ENCODE measurements around the gene FHOD3. TPM values are rescaled to one million over a fixed set of nuclear protein-coding genes. Genes with fewer than 3 reads are reported as not detected.

The FHOD3 gene
- total and polyA plus RNA-seq, 4 donors: 0.57 to 1.3 (median 1.2) TPM; not detected in 1

DNA sequence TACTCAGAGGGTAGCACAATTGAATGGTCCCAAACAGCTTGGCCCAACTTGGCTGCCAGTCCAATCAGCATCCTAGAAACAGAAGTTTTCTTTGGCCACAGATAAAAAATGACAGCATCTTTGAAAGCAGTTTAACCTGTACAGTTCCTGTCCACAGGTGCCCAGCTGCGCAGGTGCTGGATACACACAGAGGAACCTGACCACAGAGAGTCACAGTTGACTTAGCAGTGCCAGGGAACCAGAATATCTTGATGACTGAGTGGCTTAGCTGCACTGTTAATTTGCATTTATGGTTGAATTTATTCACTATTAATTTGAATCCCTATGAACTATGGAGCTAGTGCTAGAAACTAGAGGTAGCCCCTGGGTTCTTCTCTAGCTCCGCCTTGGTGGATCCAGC lies 437.6 kb downstream of the FHOD3 start:
- H3K4me1 ChIP-seq (ENCODE audit: control insufficient read depth in 4 of 4, insufficient read depth in 4 of 4, low read length in 3 of 4): peaks cover 0 to 4% (median under 1%) of the 10 kb centered on the region in 4 donors
- no peak overlapping the region for H3K27ac ChIP-seq (ENCODE audit: low read depth in 1 of 2, low read length in 2 of 2)
- no peaks in the 10 kb centered on the region for H3K36me3 ChIP-seq (ENCODE audit: control insufficient read depth in 4 of 4, insufficient read depth in 3 of 4, low read depth in 1 of 4, low read length in 3 of 4)
- H3K9ac ChIP-seq (ENCODE audit: low read depth in 1 of 2, low read length in 2 of 2): no peak overlapping the region
- H3K9me3 ChIP-seq (ENCODE audit: control insufficient read depth in 4 of 4, low read length in 3 of 4): peaks cover 1 to 5% (median 5%) of the 10 kb centered on the region in 4 donors
- H3K4me3 ChIP-seq (ENCODE audit: low read depth in 1 of 3, low read length in 3 of 3): no peak overlapping the region
- DNase-seq (ENCODE audit: low spot score): no peak
- TF ChIP-seq EGR1 (IDR thresholded peaks at IDR 0.05; ENCODE audit: low read depth in 2 of 2): no peak
- no peak for TF ChIP-seq FOXA1 (IDR thresholded peaks at IDR 0.05)
- TF ChIP-seq RAD21 (IDR thresholded peaks at IDR 0.05): no peak
- TF ChIP-seq, protein P1, sequence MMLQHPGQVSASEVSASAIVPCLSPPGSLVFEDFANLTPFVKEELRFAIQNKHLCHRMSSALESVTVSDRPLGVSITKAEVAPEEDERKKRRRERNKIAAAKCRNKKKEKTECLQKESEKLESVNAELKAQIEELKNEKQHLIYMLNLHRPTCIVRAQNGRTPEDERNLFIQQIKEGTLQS (IDR thresholded peaks at IDR 0.05): no peak
- no peak for TF ChIP-seq HNF4G (IDR thresholded peaks at IDR 0.05)
- TF ChIP-seq, protein P2, sequence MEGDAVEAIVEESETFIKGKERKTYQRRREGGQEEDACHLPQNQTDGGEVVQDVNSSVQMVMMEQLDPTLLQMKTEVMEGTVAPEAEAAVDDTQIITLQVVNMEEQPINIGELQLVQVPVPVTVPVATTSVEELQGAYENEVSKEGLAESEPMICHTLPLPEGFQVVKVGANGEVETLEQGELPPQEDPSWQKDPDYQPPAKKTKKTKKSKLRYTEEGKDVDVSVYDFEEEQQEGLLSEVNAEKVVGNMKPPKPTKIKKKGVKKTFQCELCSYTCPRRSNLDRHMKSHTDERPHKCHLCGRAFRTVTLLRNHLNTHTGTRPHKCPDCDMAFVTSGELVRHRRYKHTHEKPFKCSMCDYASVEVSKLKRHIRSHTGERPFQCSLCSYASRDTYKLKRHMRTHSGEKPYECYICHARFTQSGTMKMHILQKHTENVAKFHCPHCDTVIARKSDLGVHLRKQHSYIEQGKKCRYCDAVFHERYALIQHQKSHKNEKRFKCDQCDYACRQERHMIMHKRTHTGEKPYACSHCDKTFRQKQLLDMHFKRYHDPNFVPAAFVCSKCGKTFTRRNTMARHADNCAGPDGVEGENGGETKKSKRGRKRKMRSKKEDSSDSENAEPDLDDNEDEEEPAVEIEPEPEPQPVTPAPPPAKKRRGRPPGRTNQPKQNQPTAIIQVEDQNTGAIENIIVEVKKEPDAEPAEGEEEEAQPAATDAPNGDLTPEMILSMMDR (IDR thresholded peaks at IDR 0.05; ENCODE audit: low read depth, low read length, missing input control): no peak
- TF ChIP-seq RXRA (IDR thresholded peaks at IDR 0.05): no peak
- TF ChIP-seq TAF1 (conservative IDR thresholded peaks at IDR 0.05): no peak
- no peak for TF ChIP-seq YY1 (IDR thresholded peaks at IDR 0.05)
- TF ChIP-seq HNF4A (conservative IDR thresholded peaks at IDR 0.05): no peak
- TF ChIP-seq FOXA2 (IDR thresholded peaks at IDR 0.05): no peak
- TF ChIP-seq JUND (IDR thresholded peaks at IDR 0.05): no peak
- TF ChIP-seq, protein P3, sequence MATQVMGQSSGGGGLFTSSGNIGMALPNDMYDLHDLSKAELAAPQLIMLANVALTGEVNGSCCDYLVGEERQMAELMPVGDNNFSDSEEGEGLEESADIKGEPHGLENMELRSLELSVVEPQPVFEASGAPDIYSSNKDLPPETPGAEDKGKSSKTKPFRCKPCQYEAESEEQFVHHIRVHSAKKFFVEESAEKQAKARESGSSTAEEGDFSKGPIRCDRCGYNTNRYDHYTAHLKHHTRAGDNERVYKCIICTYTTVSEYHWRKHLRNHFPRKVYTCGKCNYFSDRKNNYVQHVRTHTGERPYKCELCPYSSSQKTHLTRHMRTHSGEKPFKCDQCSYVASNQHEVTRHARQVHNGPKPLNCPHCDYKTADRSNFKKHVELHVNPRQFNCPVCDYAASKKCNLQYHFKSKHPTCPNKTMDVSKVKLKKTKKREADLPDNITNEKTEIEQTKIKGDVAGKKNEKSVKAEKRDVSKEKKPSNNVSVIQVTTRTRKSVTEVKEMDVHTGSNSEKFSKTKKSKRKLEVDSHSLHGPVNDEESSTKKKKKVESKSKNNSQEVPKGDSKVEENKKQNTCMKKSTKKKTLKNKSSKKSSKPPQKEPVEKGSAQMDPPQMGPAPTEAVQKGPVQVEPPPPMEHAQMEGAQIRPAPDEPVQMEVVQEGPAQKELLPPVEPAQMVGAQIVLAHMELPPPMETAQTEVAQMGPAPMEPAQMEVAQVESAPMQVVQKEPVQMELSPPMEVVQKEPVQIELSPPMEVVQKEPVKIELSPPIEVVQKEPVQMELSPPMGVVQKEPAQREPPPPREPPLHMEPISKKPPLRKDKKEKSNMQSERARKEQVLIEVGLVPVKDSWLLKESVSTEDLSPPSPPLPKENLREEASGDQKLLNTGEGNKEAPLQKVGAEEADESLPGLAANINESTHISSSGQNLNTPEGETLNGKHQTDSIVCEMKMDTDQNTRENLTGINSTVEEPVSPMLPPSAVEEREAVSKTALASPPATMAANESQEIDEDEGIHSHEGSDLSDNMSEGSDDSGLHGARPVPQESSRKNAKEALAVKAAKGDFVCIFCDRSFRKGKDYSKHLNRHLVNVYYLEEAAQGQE (IDR thresholded peaks at IDR 0.05): no peak
- TF ChIP-seq NR2F2 (IDR thresholded peaks at IDR 0.05): no peak
- WGBS: 48% methylated on average over 2 of the region's 2 CpGs
- no peaks in the 10 kb centered on the region for H3K27me3 ChIP-seq (ENCODE audit: control insufficient read depth in 4 of 4, insufficient read depth in 4 of 4, low read length in 3 of 4)

DNA sequence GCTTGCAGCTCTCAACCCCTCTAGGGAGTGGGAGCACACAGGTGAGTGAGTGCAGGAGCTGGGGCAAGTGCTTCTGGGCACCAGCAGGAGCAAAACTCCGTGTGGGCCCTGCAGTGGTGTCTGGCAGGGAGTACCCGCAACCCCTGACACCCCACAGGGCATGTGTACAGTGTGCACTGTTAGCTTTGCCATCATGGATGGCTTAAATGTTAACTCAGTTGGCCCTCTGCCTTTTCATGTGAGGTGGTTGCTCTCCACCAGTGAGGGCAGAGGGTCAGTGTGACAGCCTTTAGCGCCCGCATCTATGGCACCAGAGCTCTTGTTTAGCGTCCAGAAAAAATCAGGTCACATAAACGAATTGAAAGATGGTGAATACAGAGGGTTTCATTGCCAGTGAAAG lies 438.6 kb downstream of the FHOD3 start:
- H3K9ac ChIP-seq (ENCODE audit: low read depth in 1 of 2, low read length in 2 of 2): no peak overlapping the region
- no peak overlapping the region for H3K4me3 ChIP-seq (ENCODE audit: low read depth in 1 of 3, low read length in 3 of 3)
- no peaks in the 10 kb centered on the region for H3K27me3 ChIP-seq (ENCODE audit: control insufficient read depth in 4 of 4, insufficient read depth in 4 of 4, low read length in 3 of 4)
- DNase-seq (ENCODE audit: low spot score): no peak
- peaks cover 0 to 4% (median under 1%) of the 10 kb centered on the region in 4 donors for H3K4me1 ChIP-seq (ENCODE audit: control insufficient read depth in 4 of 4, insufficient read depth in 4 of 4, low read length in 3 of 4)
- H3K9me3 ChIP-seq (ENCODE audit: control insufficient read depth in 4 of 4, low read length in 3 of 4): peaks cover 1 to 5% (median 5%) of the 10 kb centered on the region in 4 donors
- H3K36me3 ChIP-seq (ENCODE audit: control insufficient read depth in 4 of 4, insufficient read depth in 3 of 4, low read depth in 1 of 4, low read length in 3 of 4): no peaks in the 10 kb centered on the region
- TF ChIP-seq, protein P4, sequence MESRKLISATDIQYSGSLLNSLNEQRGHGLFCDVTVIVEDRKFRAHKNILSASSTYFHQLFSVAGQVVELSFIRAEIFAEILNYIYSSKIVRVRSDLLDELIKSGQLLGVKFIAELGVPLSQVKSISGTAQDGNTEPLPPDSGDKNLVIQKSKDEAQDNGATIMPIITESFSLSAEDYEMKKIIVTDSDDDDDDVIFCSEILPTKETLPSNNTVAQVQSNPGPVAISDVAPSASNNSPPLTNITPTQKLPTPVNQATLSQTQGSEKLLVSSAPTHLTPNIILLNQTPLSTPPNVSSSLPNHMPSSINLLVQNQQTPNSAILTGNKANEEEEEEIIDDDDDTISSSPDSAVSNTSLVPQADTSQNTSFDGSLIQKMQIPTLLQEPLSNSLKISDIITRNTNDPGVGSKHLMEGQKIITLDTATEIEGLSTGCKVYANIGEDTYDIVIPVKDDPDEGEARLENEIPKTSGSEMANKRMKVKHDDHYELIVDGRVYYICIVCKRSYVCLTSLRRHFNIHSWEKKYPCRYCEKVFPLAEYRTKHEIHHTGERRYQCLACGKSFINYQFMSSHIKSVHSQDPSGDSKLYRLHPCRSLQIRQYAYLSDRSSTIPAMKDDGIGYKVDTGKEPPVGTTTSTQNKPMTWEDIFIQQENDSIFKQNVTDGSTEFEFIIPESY (IDR thresholded peaks at IDR 0.05): no peak
- TF ChIP-seq, protein P2 (IDR thresholded peaks at IDR 0.05; ENCODE audit: low read depth, low read length, missing input control): no peak
- TF ChIP-seq, protein P1 (IDR thresholded peaks at IDR 0.05): no peak
- TF ChIP-seq FOXA2 (IDR thresholded peaks at IDR 0.05): no peak
- no peak for TF ChIP-seq FOXA1 (IDR thresholded peaks at IDR 0.05)
- no peak for TF ChIP-seq SP1 (IDR thresholded peaks at IDR 0.05)
- no peak for TF ChIP-seq GABPA (IDR thresholded peaks at IDR 0.05 in 1 of 2, conservative IDR thresholded peaks at IDR 0.05 in 1 of 2)
- no peak for TF ChIP-seq HNF4A (conservative IDR thresholded peaks at IDR 0.05)
- TF ChIP-seq, protein P5, sequence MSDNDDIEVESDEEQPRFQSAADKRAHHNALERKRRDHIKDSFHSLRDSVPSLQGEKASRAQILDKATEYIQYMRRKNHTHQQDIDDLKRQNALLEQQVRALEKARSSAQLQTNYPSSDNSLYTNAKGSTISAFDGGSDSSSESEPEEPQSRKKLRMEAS (IDR thresholded peaks at IDR 0.05): no peak
- TF ChIP-seq, protein P3 (IDR thresholded peaks at IDR 0.05): no peak
- no peak for TF ChIP-seq RXRA (IDR thresholded peaks at IDR 0.05)
- no peak for TF ChIP-seq HNF4G (IDR thresholded peaks at IDR 0.05)
- 74% methylated on average over 6 of the region's 6 CpGs for WGBS
- no peak overlapping the region for H3K27ac ChIP-seq (ENCODE audit: low read depth in 1 of 2, low read length in 2 of 2)
